K562 (cell line): ENCODE measurements around the gene GGTLC1.

Experiments used
- CTCF ChIP-seq, 3 experiments: IDR thresholded peaks in 2 of 3; conservative IDR thresholded peaks in 1 of 3; 2 replicates each; pipeline ENCODE4 v1.5.1; 2011 to 2012; ENCODE audit warnings: low read length in 3 of 3, mild to moderate bottlenecking in 3 of 3, control low read depth in 2 of 3, improper control_type of control experiment in 1 of 3, inconsistent platforms in 1 of 3, low read depth in 1 of 3, mixed read lengths in 1 of 3, moderate library complexity in 1 of 3; ENCODE audit not compliant: insufficient read depth in 2 of 3
- DPF2 ChIP-seq: fragments of 450-650 bp; IDR thresholded peaks from 2 replicates; pipeline ENCODE4 v1.6.1; 2016
- EGR1 ChIP-seq: fragments of 450-650 bp; conservative IDR thresholded peaks from 2 replicates; pipeline ENCODE4 v1.6.1; 2017; ENCODE audit warnings: mild to moderate bottlenecking
- FOXP1 ChIP-seq: sonication (generic); formaldehyde crosslinking; IDR thresholded peaks from 2 replicates; pipeline ENCODE4 v1.8.0; 2022; ENCODE audit warnings: mild to moderate bottlenecking, missing genetic modification reagents
- MEF2D ChIP-seq: conservative IDR thresholded peaks from 2 replicates; pipeline ENCODE4 v1.6.1; 2016; ENCODE audit warnings: low read depth, missing genetic modification characterization, missing compliant biosample characterization
- SIN3A ChIP-seq, 2 experiments: fragments of 150-350 bp in 1 of 2; IDR thresholded peaks; 2 replicates each; pipeline ENCODE4 v1.6.1; 2011 to 2016; ENCODE audit warnings: borderline replicate concordance in 2 of 2, low read depth in 2 of 2, low read length in 2 of 2, mild to moderate bottlenecking in 2 of 2, moderate library complexity in 2 of 2; ENCODE audit not compliant: control insufficient read depth in 1 of 2
- SMC3 ChIP-seq: conservative IDR thresholded peaks from 2 replicates; pipeline ENCODE4 v1.6.1; 2011; ENCODE audit warnings: low read depth, low read length, improper control_type of control experiment; ENCODE audit not compliant: insufficient read depth
- TAF1 ChIP-seq: IDR thresholded peaks from 2 replicates; pipeline ENCODE4 v1.6.1; 2011; ENCODE audit warnings: mild to moderate bottlenecking, low read length, moderate library complexity; ENCODE audit not compliant: insufficient read depth, control insufficient read depth, severe bottlenecking; ENCODE audit errors: extremely low read depth
- TCF7L2 ChIP-seq: fragments of 150-350 bp; IDR thresholded peaks from 2 replicates; pipeline ENCODE4 v1.6.1; 2016; ENCODE audit warnings: low read depth, mild to moderate bottlenecking, low read length, moderate library complexity
- ZNF12 ChIP-seq: sonication (generic); formaldehyde crosslinking; IDR thresholded peaks from 2 replicates; pipeline ENCODE4 v1.4.0; 2020; ENCODE audit warnings: mild to moderate bottlenecking, missing genetic modification reagents
- ZNF124 ChIP-seq: sonication (generic); formaldehyde crosslinking; IDR thresholded peaks from 2 replicates; pipeline ENCODE4 v1.8.1; 2022; ENCODE audit warnings: missing genetic modification reagents
- TF ChIP-seq, protein P1 (sequence below): fragments of 450-650 bp; formaldehyde crosslinking; IDR thresholded peaks from 2 replicates; pipeline ENCODE4 v1.4.0; 2020; ENCODE audit warnings: mild to moderate bottlenecking, mixed read lengths
- TF ChIP-seq, protein P2 (sequence below): fragments of 450-650 bp; formaldehyde crosslinking; IDR thresholded peaks from 2 replicates; pipeline ENCODE4 v1.4.0; 2022; ENCODE audit warnings: missing genetic modification characterization

GRCh38 chr20:23966298-23966697 lies 22.3 kb downstream of the GGTLC1 start:
- TF ChIP-seq, protein P1, sequence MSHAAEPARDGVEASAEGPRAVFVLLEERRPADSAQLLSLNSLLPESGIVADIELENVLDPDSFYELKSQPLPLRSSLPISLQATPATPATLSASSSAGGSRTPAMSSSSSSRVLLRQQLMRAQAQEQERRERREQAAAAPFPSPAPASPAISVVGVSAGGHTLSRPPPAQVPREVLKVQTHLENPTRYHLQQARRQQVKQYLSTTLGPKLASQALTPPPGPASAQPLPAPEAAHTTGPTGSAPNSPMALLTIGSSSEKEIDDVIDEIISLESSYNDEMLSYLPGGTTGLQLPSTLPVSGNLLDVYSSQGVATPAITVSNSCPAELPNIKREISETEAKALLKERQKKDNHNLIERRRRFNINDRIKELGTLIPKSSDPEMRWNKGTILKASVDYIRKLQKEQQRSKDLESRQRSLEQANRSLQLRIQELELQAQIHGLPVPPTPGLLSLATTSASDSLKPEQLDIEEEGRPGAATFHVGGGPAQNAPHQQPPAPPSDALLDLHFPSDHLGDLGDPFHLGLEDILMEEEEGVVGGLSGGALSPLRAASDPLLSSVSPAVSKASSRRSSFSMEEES (CRISPR knock-in tag) = no peak
- no peak for TF ChIP-seq DPF2
- TF ChIP-seq TAF1 = no peak
- TF ChIP-seq SIN3A (IDR thresholded peaks at IDR 0.05; ENCODE audit: borderline replicate concordance in 2 of 2, control insufficient read depth in 1 of 2, low read depth in 2 of 2, low read length in 2 of 2) = no peak
- TF ChIP-seq TCF7L2 = no peak
- TF ChIP-seq, protein P2, sequence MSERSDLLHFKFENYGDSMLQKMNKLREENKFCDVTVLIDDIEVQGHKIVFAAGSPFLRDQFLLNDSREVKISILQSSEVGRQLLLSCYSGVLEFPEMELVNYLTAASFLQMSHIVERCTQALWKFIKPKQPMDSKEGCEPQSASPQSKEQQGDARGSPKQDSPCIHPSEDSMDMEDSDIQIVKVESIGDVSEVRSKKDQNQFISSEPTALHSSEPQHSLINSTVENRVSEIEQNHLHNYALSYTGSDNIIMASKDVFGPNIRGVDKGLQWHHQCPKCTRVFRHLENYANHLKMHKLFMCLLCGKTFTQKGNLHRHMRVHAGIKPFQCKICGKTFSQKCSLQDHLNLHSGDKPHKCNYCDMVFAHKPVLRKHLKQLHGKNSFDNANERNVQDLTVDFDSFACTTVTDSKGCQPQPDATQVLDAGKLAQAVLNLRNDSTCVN = no peak
- TF ChIP-seq ZNF124 = no peak
- TF ChIP-seq MEF2D (tag) = no peak
- TF ChIP-seq FOXP1 (CRISPR knock-in tag) = no peak
- no peak for TF ChIP-seq CTCF (IDR thresholded peaks at IDR 0.05 in 2 of 3, conservative IDR thresholded peaks at IDR 0.05 in 1 of 3; ENCODE audit: insufficient read depth in 2 of 3, low read depth in 1 of 3, low read length in 3 of 3)
- TF ChIP-seq SMC3 = no peak
- no peak for TF ChIP-seq ZNF12 (CRISPR knock-in tag)
- no peak for TF ChIP-seq EGR1
